Measurements from ENCODE around the gene GNAQ. TPM values are rescaled to one million over a fixed set of nuclear protein-coding genes. Genes with fewer than 3 reads are reported as not detected.
"Not testable (repeated sequence)": the region's sequence is repeated elsewhere in the genome, so short reads cannot be mapped to it uniquely, and the experiment has no call there.

The GNAQ gene
- polyA plus RNA-seq, 1 experiment = 21.4 TPM

GRCh38 chr9:77885104-77885672, 146.4 kb downstream of the GNAQ start:
- no peak overlapping the region for H3K4me3 ChIP-seq (ENCODE audit: low read depth, low read length)
- no peak for DNase-seq (ENCODE audit: low read depth)
- no peaks in the 10 kb centered on the region for H3K27me3 ChIP-seq (ENCODE audit: control insufficient read depth, insufficient read depth, low read length)
- ChIA-PET CTCF (interaction anchor here (0.7 to 2.7 kb wide), 5 partner anchors 11 to 150 kb away, joined by 3 to 11 read pairs (median 4); no protein-coding TSS in a partner anchor), POLR2A (no interaction called here)
- no peaks in the 10 kb centered on the region for H3K36me3 ChIP-seq (ENCODE audit: control insufficient read depth, insufficient read depth, low read length)
- TF ChIP-seq, protein P1, sequence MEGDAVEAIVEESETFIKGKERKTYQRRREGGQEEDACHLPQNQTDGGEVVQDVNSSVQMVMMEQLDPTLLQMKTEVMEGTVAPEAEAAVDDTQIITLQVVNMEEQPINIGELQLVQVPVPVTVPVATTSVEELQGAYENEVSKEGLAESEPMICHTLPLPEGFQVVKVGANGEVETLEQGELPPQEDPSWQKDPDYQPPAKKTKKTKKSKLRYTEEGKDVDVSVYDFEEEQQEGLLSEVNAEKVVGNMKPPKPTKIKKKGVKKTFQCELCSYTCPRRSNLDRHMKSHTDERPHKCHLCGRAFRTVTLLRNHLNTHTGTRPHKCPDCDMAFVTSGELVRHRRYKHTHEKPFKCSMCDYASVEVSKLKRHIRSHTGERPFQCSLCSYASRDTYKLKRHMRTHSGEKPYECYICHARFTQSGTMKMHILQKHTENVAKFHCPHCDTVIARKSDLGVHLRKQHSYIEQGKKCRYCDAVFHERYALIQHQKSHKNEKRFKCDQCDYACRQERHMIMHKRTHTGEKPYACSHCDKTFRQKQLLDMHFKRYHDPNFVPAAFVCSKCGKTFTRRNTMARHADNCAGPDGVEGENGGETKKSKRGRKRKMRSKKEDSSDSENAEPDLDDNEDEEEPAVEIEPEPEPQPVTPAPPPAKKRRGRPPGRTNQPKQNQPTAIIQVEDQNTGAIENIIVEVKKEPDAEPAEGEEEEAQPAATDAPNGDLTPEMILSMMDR (IDR thresholded peaks at IDR 0.05; ENCODE audit: insufficient read depth, low read depth, low read length) = no peak

- ChIA-PET POLR2A (no interaction called here), CTCF (interaction anchor here (1.0 to 2.7 kb wide), 5 partner anchors 10 to 36 kb away, joined by 3 to 11 read pairs (median 5); no protein-coding TSS in a partner anchor)
- no peaks in the 10 kb centered on the region for H3K27me3 ChIP-seq (ENCODE audit: control insufficient read depth, insufficient read depth, low read length)
- no peaks in the 10 kb centered on the region for H3K36me3 ChIP-seq (ENCODE audit: control insufficient read depth, insufficient read depth, low read length)
- no peak for DNase-seq (ENCODE audit: low read depth)
- H3K4me3 ChIP-seq (ENCODE audit: low read depth, low read length) = no peak overlapping the region
- TF ChIP-seq, protein P1 (IDR thresholded peaks at IDR 0.05; ENCODE audit: insufficient read depth, low read depth, low read length) = no peak
Measured at GRCh38 chr9:77883846-77884771, 147.5 kb downstream of the GNAQ start.

GRCh38 chr9:77883133-77883532, 148.5 kb downstream of the GNAQ start:
- Histone ChIP-seq H3K27me3 (ENCODE audit: control insufficient read depth, insufficient read depth, low read length) (no peaks in the 10 kb centered on the region), H3K4me3 (ENCODE audit: low read depth, low read length) (no peak overlapping the region), H3K36me3 (ENCODE audit: control insufficient read depth, insufficient read depth, low read length) (no peaks in the 10 kb centered on the region)
- ChIA-PET CTCF (no interaction called here), POLR2A (no interaction called here)
- DNase-seq (ENCODE audit: low read depth) = no peak
- TF ChIP-seq, protein P1 (IDR thresholded peaks at IDR 0.05; ENCODE audit: insufficient read depth, low read depth, low read length) = no peak

- no peaks in the 10 kb centered on the region for H3K36me3 ChIP-seq (ENCODE audit: control insufficient read depth, insufficient read depth, low read length)
- ChIA-PET POLR2A (no interaction called here), CTCF (interaction anchor here (1.4 to 1.8 kb wide), 2 partner anchors 17 to 153 kb away, joined by 3 to 4 read pairs; no protein-coding TSS in a partner anchor)
- no peak for DNase-seq (ENCODE audit: low read depth)
- TF ChIP-seq, protein P1 (IDR thresholded peaks at IDR 0.05; ENCODE audit: insufficient read depth, low read depth, low read length) = no peak
- no peak overlapping the region for H3K4me3 ChIP-seq (ENCODE audit: low read depth, low read length)
- H3K27me3 ChIP-seq (ENCODE audit: control insufficient read depth, insufficient read depth, low read length) = no peaks in the 10 kb centered on the region
Measured at GRCh38 chr9:77882294-77882693, 149.3 kb downstream of the GNAQ start.

- H3K27me3 ChIP-seq (ENCODE audit: control insufficient read depth, insufficient read depth, low read length); DNase-seq (ENCODE audit: low read depth); POLR2A ChIA-PET; H3K36me3 ChIP-seq (ENCODE audit: control insufficient read depth, insufficient read depth, low read length); H3K4me3 ChIP-seq (ENCODE audit: low read depth, low read length): not testable (repeated sequence)
- CTCF ChIA-PET = interaction anchor here (0.9 to 1.8 kb wide), 3 partner anchors 15 to 154 kb away, joined by 3 to 4 read pairs (median 3); no protein-coding TSS in a partner anchor
Measured at GRCh38 chr9:77881634-77882033, 150.0 kb downstream of the GNAQ start.

Data from BJ (cell line).